Bronchial epithelial cell (primary cell): ENCODE measurements around the gene TCFL5. TPM values are rescaled to one million over a fixed set of nuclear protein-coding genes. Genes with fewer than 3 reads are reported as not detected.

ENCODE experiments used
- DNase-seq: peaks from one replicate; pipeline ENCODE4 v3.0.0-alpha.2; 2010; ENCODE audit warnings: low read depth
- FAIRE-seq: peaks from 2 replicates; lab custom pipeline; 2011; peaks lifted over from hg19 to GRCh38; lab: Jason Lieb, UNC
- H3K27me3 ChIP-seq: 2 replicates; pipeline ENCODE4 v1.5.1; 2011; ENCODE audit warnings: low read length; ENCODE audit not compliant: control insufficient read depth, insufficient read depth
- H3K36me3 ChIP-seq: 2 replicates; pipeline ENCODE4 v1.5.1; 2011; ENCODE audit warnings: low read length; ENCODE audit not compliant: control insufficient read depth, insufficient read depth
- H3K4me3 ChIP-seq: 2 replicates; pipeline ENCODE4 v1.5.1; 2011; ENCODE audit warnings: mild to moderate bottlenecking, low read depth, low read length, control low read depth
- total RNA-seq: library from RNA; depleted of rRNA; stranded (reverse); fragments of >200 nt; gene quantifications from 2 replicates; pipeline ENCODE4 v1.2.1, GENCODE V29; 2014
- TF ChIP-seq, protein P1 (sequence below): IDR thresholded peaks from 2 replicates; pipeline ENCODE4 v1.5.1; 2011; ENCODE audit warnings: mild to moderate bottlenecking, moderate library complexity, low read length, control low read depth, inconsistent platforms; ENCODE audit not compliant: insufficient read depth, severe bottlenecking

The TCFL5 gene
- total RNA-seq, 1 donor from 2014 or later, result 14.5 TPM

DNA sequence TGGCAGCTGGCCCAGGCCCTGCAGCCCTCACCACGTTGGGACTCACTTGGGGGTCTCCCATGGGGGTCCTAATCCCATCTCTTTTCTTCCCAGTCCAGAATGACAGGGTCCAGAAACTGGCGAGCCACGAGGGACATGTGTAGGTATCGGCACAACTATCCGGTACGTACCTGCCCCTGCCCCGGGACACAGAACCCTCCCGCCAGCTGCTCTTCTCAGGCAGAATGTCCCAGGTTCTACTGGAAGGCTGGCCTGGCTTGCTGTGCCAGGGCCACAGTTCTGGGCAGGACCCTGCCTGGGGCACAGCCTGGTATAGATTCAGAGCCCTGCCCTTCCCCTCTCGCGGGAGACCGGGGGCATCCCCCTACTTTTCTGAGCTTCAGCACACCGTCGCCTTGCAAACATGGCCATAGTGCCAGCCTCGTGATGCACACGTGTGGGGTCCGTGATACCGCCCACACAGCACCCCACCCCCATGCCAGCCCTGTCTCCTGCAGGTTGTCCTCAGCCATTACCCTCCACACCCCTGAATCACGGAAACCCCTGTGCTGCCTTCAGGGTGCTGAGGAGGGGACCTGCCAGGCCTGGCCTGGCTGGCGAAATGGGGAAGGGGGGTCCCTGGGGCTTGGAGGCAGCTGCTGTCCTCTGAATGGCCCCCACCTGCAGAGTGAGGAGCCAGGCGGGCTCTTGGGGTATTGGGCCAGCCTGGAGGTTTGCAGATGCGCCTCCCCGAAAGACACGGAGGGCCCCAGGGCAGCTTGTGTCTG is 54.0 kb downstream of the TCFL5 start:
- Histone ChIP-seq H3K27me3 (no peaks in the 10 kb centered on the region), H3K36me3 (peaks cover 27% of the 10 kb centered on the region), H3K4me3 (no peak overlapping the region)
- TF ChIP-seq, protein P1, sequence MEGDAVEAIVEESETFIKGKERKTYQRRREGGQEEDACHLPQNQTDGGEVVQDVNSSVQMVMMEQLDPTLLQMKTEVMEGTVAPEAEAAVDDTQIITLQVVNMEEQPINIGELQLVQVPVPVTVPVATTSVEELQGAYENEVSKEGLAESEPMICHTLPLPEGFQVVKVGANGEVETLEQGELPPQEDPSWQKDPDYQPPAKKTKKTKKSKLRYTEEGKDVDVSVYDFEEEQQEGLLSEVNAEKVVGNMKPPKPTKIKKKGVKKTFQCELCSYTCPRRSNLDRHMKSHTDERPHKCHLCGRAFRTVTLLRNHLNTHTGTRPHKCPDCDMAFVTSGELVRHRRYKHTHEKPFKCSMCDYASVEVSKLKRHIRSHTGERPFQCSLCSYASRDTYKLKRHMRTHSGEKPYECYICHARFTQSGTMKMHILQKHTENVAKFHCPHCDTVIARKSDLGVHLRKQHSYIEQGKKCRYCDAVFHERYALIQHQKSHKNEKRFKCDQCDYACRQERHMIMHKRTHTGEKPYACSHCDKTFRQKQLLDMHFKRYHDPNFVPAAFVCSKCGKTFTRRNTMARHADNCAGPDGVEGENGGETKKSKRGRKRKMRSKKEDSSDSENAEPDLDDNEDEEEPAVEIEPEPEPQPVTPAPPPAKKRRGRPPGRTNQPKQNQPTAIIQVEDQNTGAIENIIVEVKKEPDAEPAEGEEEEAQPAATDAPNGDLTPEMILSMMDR, result no peak
- FAIRE-seq (no peak), DNase-seq (no peak)

DNA sequence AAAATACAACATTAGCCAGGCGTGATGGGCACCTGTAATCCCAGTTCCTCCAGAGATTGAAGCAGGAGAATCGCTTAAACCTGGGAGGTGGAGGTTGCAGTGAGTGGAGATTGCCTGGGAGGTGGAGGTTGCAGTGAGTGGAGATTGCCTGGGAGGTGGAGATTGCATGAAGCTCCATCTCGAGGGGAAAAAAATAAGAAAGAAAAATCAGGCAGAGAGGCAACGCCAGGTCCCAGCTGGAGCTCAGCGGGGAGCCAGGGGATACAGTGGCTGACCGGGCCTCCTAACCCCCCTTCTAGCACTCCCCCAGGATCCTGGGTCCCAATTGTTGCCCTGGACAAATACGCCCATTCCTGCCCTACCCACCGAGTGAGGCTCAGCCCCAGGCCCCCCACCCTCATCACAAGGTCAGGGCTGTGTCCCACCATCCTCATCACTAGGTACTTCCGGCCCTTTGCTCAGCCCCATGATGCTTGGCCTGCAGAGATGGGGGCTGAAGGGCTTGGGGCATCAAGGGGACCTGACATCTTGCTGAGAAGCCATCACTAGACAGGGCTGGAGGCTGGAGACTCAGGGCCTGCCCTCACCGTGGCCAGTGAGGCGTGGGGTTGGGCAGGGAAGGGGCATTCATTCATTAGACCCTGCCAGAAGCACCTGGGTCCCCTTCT is 55.1 kb downstream of the TCFL5 start:
- Histone ChIP-seq H3K27me3 (no peaks in the 10 kb centered on the region), H3K36me3 (peaks cover 24% of the 10 kb centered on the region), H3K4me3 (no peak overlapping the region)
- TF ChIP-seq, protein P1, result no peak
- no peak for DNase-seq
- no peak for FAIRE-seq

DNA sequence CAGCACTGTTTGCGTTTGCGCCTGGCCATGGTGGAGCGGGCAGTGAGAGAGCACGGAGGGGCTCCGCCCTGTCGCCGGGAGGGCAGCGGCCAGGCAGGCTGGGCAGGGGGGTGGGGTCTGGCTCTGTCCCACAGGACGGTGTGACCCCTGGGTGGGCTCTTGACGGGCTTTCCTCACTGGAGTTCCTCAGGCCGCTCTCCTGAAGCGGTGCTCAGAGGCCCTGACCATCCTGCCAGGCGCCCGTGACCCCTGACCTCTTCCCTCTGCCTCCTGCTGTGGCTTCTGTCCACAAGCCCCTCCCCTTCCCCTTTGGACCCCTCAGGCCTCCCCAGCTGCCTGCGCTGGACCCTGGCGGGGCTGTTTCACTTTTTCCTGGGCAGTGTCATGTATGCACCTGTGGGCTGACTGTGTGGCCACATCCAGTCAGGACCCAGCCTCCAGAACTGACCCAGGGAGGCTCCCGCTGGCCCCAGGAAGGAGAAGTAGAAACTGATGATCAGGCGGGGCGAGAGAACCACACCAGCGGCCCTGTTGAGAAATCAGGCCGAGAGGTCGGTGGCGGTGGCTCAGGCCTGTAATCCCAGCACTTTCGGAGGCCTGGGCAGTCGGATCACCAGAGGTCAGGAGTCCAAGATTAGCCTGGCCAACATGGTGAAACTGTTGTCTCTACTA is 55.8 kb downstream of the TCFL5 start:
- FAIRE-seq (no peak), DNase-seq (no peak)
- no peaks in the 10 kb centered on the region for H3K27me3 ChIP-seq
- H3K4me3 ChIP-seq, result peak overlapping the region; percentile 87
- H3K36me3 ChIP-seq, result peaks cover 23% of the 10 kb centered on the region
- TF ChIP-seq, protein P1, result no peak

DNA sequence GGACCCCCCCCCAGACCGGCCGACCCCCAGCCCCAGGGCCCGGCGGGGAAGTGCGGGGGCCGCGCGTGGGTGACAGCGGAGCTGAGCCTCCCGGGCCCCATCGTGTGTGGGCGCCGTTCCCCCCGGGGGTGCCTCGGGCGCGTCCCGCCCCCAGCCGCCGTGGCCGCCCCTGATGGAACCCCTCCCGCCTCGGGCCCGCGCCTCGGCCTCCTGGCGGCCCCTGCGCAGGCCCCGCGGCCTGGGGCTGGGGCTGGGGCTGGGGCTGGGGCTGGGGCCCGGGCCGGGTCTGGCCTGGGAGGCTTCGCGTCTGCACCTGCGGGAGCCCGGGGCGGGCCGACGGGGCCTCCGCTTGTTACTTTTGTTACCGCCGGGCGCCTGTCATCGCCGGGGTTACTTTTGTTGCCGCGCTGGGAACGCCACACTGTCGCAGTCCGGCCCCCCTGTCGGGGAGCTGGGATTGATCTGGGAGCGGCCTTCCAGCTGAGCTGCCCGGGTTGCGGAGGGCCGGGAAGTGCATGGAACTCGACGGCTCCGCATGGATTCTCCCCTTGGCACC is 56.4 kb downstream of the TCFL5 start:
- Histone ChIP-seq H3K27me3 (no peaks in the 10 kb centered on the region), H3K36me3 (peaks cover 20% of the 10 kb centered on the region), H3K4me3 (peak overlapping the region; percentile 87)
- TF ChIP-seq, protein P1, result peak; percentile 9
- no peak for DNase-seq
- no peak for FAIRE-seq

DNA sequence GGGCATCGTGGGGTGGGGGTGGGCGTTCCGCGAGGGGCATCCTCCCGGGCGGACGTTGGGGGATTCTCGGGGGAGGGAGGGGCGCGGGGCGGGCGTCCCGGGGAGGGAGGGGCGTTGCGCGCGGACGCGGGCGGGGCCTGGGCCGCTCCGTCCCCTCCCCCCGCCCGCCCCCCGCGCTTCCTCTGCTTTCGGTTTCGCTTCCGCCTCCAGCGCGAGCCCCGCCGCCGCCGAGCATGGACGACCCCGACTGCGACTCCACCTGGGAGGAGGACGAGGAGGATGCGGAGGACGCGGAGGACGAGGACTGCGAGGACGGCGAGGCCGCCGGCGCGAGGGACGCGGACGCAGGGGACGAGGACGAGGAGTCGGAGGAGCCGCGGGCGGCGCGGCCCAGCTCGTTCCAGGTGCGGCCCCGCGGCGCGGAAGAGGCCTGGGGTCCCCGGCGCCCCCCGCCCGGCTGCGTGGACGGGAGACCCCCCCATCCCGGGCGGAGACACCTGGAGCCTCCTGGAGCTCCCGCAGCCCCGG is 56.9 kb downstream of the TCFL5 start, which contains the start of gene OGFR:
Gene OGFR, plus strand, starts transcription at position 209 of the 528 bp plus-strand sequence. Its CDS starts 25 bp downstream, at position 234.
- DNase-seq, result no peak
- peak within 1 kb of the TSS; percentile 87 for H3K4me3 ChIP-seq
- H3K36me3 ChIP-seq, result peaks cover 17% of the 10 kb centered on the region
- TF ChIP-seq, protein P1, result no peak
- H3K27me3 ChIP-seq, result no peaks in the 10 kb centered on the region
- FAIRE-seq, result no peak
